Endometrial microvascular endothelial cells (primary cell): ENCODE data around the gene KIAA1755. TPM values are rescaled to one million over a fixed set of nuclear protein-coding genes. Genes with fewer than 3 reads are reported as not detected.

Experiments used
- in situ Hi-C: cut with HindIII; loops from 2 replicates; pipeline ENCODE4 v1.10.0; 2017; ENCODE audit warnings: low sequenced_read_pairs, low pct_unique_long_range_greater_than_20kb; ENCODE audit errors: inconsistent ontology term
- total RNA-seq: library from RNA; depleted of rRNA; stranded (reverse); fragments of >200 nt; gene quantifications from one replicate; pipeline ENCODE4 v1.2.3, GENCODE V29; 2015; ENCODE audit errors: inconsistent ontology term

Gene KIAA1755
- total RNA-seq, 1 donor from 2014 or later = 1.0 TPM

DNA sequence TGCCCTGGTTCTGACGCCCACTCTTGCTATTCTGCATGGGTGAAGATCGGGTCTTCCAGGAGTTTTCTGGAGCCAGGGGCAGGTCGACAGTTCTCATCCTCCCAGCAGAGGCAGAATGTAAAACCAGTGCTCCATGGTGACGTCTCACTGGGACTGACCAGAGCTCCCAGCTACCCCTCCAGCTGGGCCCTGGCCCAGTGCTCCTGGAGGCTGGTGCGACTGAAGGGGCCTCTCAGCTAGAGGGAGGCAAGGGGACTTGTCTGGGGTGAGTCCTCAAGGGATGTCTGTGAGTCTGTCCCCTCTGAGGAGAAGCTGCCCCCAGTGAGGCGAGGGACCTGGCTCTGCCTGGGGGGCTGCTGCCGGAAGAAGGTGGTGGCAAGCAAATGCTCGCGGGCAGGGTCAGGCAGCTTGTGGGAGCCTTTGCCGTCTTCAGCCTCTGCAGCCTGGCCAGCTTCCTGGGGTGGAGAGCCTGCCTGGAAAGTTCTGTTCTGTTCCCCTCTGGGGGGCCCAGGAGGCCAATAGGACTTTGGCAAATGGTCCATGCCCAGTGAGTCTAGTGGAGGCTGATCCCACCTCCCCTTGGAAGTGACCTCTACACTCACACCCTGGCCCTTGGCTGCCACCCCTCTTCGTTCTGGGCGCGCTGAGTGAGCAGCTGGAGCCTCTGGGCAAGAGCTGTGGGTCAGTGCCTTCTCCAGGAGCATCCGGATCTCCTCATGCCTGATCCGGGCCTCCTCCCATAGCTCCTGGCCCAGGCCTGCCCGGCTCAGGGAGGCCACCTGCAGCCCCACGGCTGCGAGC, 47.5 kb downstream of the KIAA1755 start:
- in situ Hi-C loops = no loop called here

DNA sequence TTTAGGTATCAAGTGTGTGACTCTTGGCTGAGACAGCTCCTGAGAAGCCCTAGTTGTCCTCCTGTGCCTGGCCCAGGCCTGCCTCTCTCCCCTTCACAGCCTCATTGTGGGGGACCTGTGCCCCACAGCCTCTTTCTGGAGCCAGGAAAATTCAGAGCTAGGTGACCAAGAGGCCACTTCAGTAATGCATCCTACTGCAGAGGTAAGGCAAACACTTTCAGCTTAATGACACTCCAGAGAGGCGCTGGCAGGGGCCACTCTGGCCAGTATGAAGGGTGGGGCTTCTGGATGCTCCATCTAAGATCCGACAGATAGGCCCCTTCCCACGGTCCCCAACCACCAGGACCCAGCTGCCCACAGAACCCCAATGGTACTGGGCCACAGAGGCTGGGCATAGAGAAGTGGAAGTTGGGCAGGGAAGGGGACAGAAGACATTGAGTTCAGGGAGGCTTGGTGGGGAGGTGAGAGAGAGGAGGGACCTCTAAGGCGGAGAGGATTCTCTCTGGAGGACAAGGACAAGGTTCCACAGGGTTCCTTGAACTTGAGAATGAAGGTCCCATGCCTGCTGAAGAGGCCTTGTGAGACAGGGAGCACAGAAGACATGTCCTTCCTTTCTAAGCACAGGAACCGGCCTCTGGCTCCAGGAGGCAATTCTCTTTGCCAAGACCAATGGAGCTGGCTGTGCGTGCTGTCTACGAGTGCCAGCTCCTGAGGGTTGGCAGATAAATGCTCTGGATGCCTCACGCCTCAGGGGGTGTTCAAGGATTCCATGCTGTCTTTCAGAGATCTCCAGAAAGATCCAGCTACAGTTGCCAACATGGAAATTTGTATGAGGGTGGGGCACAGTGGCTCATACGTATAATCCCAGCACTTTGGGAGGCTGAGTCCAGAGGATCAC, 49.1 kb downstream of the KIAA1755 start:
- in situ Hi-C loops = no loop called here

DNA sequence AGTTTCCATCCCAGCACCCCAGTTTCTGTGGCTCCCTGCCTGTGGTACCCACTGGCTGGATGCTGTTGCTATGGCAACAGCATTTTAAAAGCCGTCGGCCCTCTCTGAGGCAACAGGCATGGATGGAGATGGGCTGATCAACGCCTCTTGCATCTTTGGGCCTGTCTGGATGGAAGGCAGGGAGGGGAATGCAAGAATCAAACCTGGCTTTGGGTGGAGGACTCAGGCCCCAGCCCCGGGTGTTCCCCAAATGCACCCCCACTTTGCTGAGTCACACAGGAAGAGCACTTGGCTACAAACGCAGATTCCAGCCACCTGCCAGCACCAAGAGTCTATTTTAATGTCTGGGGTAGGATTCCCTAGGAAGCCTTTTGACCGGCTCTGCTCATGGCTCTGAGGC, 49.8 kb downstream of the KIAA1755 start:
- in situ Hi-C loops = no loop called here

DNA sequence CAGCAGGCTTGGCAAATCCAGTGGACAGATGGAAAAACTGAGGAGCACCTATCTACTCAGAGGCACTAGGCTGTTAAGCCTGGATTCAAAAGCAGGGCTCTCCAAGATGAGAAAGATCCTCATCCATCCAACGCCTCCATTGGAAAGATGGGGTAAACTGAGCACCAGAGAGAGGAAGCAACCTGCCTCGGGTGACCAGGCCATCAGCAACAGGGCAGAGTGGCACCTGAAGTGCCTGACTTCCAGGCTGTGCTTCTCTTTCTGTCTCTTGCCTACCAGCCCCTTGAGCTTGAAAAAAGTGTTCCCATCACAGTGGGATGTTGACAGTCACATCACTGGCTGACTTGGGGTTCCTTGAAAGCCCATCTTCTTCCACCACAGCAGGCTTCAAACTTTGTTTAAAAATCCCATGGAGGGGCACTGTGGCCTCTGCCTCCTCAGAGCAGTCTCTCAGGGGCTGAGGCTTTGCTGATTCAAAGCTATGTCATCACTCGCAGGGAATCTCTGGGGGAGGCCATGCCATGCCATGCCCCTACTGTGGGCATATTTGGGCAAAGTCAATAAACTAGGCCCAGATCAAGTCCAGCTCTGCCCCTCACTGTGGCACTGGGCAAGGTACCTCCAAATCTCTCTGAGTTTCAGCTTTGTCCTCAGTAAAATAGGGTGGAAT, 50.7 kb downstream of the KIAA1755 start:
- in situ Hi-C loops = no loop called here

DNA sequence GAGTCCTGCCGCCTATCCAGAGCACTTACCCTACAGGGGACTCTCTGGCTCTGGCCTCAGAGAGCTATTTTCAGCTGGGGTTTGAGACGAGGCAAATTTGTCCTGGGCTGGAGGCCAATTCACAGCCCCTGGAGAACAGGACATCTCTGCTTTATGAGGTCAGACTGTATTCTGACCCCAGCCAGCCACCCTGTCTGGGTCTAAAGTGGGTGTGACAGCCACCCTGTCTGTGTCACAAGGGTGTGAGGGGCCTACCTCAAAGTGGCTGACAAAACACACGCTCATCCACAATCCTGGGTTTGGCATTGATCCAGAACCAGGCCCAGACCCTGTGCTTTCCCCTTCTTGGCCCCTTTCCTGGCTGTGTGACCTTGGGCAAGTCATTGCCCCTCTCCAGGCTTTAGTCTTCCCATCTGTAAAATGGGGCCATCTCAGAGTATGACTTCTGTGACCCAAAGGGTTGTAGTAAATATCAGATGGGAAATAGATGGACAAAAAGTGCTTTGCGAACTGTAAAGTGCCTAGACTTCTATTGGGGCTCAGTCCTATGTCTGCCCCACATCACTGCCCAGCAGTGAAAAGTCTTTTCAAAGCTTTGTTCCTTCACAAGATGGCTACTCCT, 51.4 kb downstream of the KIAA1755 start:
- in situ Hi-C loops = no loop called here

DNA sequence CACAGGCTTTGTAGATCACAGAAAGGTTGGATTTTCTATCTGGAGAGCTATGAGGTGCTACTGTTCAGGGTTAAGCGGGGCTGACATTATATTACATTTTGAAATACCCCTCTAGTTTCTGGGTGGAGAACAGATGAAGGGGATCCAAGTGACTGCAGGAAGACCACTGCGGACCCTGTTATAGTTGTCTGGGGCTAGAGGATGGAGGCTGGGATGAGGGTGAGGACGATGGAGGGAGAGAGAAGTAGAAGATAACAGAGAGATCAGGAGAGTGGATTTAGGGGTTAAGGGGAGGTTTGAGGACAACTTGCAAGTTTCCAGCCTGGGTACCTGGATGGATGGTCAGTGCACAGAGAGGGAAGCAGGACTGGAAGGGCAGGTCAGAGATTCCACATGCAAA, 52.0 kb downstream of the KIAA1755 start:
- in situ Hi-C loops = no loop called here

DNA sequence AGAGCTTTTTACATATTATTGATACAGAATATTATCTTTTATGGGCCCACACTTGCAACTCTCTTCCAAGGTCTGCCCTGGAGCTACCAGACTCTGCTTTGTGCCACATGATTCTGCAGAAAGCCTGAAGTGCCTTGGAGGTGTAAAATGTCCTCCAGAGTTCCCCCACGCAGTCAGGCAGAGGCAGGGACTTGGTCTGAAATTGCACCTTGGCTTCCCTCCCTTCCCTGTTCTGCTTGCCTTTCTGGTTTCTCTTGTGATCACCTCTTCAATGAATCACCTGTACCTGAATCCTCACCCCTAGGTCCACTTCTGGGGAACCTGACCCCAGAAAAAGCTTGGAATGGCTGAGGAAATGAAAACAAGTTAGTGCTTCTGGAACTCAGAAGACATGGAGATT, 52.4 kb downstream of the KIAA1755 start:
- in situ Hi-C loops = no loop called here

DNA sequence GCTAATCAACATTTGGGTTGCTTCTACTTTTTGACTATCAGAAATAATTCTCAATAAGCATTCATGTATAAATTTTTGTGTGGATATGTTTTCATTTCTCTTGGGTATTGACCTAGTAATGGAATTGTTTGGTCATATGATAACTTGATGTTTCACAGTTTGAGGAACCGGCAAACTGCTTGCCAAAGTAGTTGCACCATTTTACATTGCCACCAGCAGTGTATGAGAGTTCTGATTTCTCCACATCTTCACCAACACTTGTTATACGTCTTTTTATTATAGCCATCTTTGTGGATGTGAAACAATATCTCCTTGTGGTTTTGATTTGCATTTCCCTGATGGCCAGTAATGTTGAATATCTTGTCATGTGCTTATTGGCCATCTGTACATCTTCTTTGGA, 52.9 kb downstream of the KIAA1755 start:
- in situ Hi-C loops = no loop called here

DNA sequence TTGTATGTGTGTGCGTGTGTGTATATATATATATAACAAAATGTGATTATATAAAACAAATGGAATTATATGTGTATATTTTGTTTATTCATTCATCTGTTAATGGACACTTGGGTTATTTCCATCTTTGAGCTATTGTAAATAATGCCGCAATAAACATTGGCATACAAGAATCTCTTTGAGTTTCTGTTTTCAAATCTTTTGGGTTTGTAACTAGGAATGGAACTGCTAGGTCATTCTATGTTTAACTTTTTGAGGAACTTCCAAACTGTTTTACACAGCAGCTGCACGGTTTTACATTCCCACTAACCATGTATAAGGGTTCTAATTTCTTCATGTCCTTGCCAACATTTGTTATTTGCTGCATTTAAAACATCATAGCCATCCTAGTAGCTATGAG, 55.5 kb downstream of the KIAA1755 start:
- in situ Hi-C loops = no loop called here

DNA sequence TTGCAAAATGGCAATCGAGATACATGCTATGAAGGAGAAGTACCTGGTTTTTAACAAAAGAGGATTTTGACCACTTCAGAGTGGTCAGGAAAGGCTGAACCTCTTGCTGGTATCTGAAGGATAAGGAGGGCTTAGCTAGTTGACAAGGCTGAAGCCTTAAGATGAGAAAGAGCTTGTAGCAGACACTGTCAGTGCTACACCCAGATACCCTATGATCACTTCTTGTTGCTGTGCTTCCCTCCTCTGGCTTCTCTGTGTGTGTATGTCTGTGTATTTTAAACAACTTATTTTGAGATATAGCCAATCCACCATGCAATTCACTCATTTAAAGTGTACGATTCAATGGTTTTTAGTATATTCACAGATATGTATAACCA, 56.6 kb downstream of the KIAA1755 start:
- in situ Hi-C loops = no loop called here

DNA sequence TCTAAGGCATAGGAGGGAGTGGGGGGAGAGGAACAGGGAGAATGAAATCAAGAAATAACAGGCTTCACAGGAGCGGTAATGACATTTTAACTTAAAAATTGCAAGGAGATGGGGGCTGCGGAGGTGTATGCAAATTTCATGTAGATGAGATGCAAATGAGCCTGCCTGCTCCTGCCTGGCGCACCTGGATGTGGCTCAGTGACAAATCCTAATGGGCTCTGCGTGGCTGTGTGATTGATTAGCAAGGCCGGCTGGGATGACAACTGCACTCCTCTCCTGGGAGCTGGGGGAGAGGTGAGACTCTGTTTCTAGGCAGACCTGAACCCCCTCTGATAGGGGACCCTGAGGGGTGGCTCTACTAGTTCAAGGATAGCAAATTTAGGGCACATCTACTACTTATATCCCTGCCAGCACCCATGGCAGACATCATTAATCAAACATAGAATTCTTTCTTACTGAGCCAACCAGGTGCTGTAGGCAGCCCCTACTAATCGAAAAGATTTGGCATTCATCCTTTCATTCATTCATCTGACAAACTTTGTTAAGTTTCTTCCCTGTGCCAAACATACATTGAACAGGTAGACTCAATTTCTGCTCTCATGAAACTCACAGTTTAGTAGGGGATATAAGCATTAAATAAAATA, 57.1 kb downstream of the KIAA1755 start:
- in situ Hi-C loops = no loop called here

DNA sequence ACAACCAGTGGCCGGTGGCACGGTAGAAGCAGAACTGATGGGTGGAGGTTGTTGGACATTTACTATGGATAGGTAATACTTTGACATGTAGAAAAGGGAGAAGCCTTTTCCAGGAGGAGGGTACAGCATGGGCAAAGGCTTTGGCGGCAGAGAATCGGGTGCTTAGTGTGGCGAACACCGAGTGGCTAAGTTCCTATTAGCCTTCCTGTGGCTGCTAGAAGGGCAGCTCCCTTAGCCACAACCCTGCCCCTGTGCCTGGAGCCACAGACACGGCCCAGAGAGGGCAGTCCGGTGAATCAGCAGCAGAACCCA, 57.6 kb downstream of the KIAA1755 start:
- in situ Hi-C loops = no loop called here

DNA sequence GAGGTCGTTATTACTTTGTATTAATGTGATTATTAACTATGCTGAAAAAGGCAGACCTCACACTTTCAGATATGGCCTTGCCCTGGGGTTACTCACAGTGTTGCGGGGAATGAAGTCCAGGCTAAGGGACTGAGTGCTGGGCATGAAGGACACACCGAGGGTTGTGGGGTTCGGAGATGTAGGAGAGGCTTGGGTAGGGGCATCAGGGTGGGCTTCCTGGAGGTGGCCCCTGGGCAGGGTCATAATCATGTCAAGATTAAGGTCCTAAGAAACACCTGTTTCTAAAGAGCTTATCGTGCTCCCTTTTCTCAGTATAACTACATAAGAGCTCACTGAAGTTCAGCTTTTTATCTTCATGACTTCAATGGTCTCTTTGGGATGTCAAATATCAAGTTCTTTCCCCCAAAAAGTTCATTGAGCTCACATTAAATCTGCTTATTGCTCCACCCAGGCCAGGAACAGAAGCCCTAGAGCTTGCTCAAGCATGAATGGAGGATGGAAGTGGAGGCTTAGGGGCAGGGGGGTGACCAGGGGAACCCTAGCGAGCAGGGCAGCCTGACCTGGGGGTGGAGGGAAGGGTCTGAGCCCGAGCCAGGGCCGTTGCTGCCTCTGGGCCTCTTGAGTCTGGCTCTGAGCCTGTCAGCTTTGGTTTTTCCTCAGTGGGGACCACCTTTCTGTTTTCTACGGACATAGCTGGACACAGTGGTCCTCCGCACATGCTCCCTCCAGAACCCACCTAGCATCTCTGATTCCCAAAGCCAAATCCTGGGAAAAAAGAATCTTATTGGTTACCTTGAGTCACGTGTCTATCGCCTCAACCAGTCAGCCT, 58.2 kb downstream of the KIAA1755 start:
- in situ Hi-C loops = no loop called here

DNA sequence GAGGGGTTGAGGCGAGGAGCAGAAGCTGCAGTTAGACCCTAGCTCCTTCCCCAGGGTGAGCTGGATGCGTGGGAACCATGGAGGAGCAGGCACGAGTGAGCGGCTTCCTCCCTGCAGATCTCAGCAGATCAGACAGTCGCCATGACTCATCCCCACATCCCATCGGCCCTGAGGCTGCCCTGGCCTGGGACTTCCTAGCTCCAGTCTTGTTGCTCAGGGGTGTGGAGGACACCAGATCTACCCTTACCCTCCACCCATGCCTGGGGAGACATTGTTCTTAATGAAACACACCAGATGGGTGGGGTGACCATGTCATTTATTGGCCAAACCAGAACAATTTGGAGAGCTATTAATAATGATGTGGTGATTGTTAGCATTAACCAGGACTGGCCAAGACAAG, 59.2 kb downstream of the KIAA1755 start:
- in situ Hi-C loops = no loop called here

DNA sequence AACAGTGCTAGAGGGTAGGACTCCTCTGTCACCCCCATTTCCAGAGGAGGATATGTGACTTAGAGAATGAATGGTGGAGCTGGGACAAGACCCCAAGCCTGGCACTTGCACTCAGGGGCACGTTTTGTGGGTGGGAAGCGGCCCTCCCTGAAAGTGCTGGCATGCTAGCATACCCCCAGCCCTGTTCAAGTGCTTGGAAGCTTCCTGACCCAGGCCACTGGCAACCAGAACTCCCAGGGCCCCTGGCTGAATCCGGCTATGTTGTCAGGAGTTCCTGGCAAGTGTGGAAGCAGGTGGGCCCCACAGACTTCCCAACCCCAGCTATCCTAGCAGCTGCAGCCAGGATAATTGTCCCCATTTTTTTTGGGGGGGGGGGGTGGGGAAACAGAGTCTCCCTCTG, 59.9 kb downstream of the KIAA1755 start:
- in situ Hi-C loops = no loop called here

DNA sequence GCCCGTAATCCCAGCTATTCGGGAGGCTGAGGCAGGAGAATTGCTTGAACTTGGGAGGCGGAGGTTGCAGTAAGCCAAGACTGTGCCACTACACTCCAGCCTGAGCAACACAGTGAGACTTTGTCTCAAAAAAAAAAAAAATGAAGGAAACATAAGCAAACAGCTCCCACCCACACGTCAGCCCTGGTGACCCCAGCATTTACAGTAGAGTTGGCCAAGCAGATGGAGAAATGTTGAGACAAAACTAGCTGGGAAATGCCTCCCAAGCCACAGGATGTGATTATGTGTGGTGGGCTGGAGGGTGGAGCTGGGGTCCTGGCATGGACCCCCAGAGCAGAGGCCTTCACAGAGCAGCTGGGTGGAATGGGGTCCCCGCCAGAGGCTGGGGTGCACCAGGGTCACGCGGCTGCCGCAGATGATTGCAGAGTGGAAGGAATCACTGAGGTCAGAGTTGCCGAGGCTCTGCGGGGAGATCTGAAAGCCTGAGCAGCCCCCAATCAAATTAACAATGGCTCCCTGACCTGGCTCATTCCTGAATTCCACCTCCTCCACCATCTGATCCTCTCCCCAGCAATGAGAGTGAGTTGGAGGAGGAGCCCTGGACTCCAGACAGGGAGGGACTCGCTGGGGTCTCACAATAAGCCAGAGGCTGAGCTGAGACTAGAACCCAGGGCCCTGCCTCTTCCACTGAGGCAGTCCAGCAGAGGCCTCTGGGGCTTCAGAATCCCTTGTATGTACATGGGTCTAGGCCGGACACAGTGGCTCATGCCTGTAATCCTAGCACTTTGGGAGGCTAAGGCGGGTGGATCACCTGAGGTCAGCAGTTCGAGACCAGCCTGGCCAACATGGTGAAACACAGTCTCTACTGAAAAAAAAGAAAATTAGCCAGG, 60.8 kb downstream of the KIAA1755 start:
- in situ Hi-C loops = no loop called here

DNA sequence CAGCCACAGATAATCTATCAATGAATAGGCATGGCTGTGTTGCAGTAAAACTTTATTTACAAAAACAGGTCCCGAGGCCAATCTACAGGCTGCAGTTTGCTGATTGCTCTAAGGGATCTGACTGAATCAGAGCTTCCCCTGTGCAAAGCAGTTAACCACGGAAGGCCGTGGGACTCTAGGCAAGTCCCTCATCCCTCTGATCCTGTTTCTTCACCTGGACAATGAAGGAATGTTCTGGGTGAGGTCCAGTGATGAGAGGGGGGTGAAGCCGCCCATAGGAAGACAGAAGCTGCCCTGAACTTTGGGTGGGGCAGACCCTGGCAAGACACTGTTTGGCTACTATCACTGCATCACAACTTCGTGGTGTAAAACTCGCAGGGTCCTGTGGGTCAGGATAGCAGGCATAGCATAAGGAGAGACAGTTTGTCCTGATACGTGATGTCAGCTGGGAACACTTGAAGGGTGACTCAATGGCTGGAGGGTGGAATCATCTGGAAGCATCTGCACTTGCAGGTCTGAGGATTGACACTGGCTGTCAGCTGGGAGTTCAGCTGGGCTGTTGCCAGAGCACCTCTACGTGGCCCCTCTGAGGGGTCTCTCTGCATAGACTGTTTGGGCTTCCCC, 62.2 kb downstream of the KIAA1755 start:
- in situ Hi-C loops = no loop called here
